Hematopoietic multipotent progenitor cell treated with erythropoietin and hydrocortisone succinate and interleukin-3 and kit ligand, for 15 days (in vitro differentiated cells): Measurements from ENCODE around the gene HOXA3.

Experiments used
- DNase-seq: peaks from one replicate; pipeline ENCODE4 v3.0.0-alpha.2; 2015; ENCODE audit warnings: low spot score

Gene HOXA3

GRCh38 chr7:27177795-27178320 lies 25.5 kb upstream of the HOXA3 start:
- no peak for DNase-seq

GRCh38 chr7:27176962-27177794 lies 24.8 kb upstream of the HOXA3 start:
- no peak for DNase-seq

GRCh38 chr7:27176524-27176845 lies 24.1 kb upstream of the HOXA3 start:
- DNase-seq: no peak

- DNase-seq: no peak
Observed at GRCh38 chr7:27175626-27176523, 23.5 kb upstream of the HOXA3 start.

- no peak for DNase-seq
Observed at GRCh38 chr7:27174874-27175625, 22.7 kb upstream of the HOXA3 start.

- no peak for DNase-seq
Observed at GRCh38 chr7:27173956-27174873, 21.8 kb upstream of the HOXA3 start, which contains the start of gene HOXA10. Gene HOXA10 (minus strand): TSS chr7:27174320. CDS start chr7:27174306, 14 bp downstream.

- DNase-seq: no peak
Observed at GRCh38 chr7:27173511-27173955, 21.1 kb upstream of the HOXA3 start.

- DNase-seq: no peak
Observed at GRCh38 chr7:27172823-27173510, 20.6 kb upstream of the HOXA3 start.

- no peak for DNase-seq
Observed at GRCh38 chr7:27172315-27172774, 20.0 kb upstream of the HOXA3 start.

- no peak for DNase-seq
Observed at GRCh38 chr7:27171637-27172314, 19.4 kb upstream of the HOXA3 start.

GRCh38 chr7:27171325-27171636 lies 18.9 kb upstream of the HOXA3 start:
- no peak for DNase-seq

- DNase-seq: no peak
Observed at GRCh38 chr7:27170426-27171324, 18.3 kb upstream of the HOXA3 start.

GRCh38 chr7:27169658-27170425 lies 17.5 kb upstream of the HOXA3 start:
- no peak for DNase-seq

- no peak for DNase-seq
Observed at GRCh38 chr7:27168265-27168947, 16.0 kb upstream of the HOXA3 start.

GRCh38 chr7:27167916-27168264 lies 15.5 kb upstream of the HOXA3 start:
- no peak for DNase-seq

- DNase-seq: no peak
Observed at GRCh38 chr7:27166531-27167505, 14.4 kb upstream of the HOXA3 start.
